Activated CD8-positive, alpha-beta T cell treated with anti-CD3 and anti-CD28 coated beads for 36 hours (primary cell): ENCODE results near the gene ABCB6. TPM values are rescaled to one million over a fixed set of nuclear protein-coding genes. Genes with fewer than 3 reads are reported as not detected.
A peak's percentile ranks its signal among the peaks of the same experiment; 100 is the strongest.

Source experiments
- ATAC-seq: fragments of 200-7000 bp; cut with Tn5 transposase; one replicate; pipeline ENCODE4 v1.10.0; 2021; ENCODE audit warnings: mild to moderate bottlenecking, moderate library complexity
- CTCF ChIA-PET: fragments of 350-600 bp; sonication (Branson Sonifier 250); formaldehyde crosslinking; loops from one replicate; lab custom pipeline; 2021; ENCODE audit warnings: antibody characterized with exemption; lab: Charles Lee
- POLR2A ChIA-PET: fragments of 350-600 bp; sonication (Branson Sonifier 250); formaldehyde crosslinking; loops from one replicate; lab custom pipeline; 2021; ENCODE audit warnings: antibody characterized with exemption; lab: Charles Lee
- DNase-seq: peaks from one replicate; pipeline ENCODE4 v3.0.0-alpha.2; 2020
- H3K27ac Mint-ChIP-seq: one replicate; pipeline ENCODE4 v1.8.0; 2021; ENCODE audit warnings: mild to moderate bottlenecking, mixed read lengths
- H3K27me3 Mint-ChIP-seq: one replicate; pipeline ENCODE4 v1.8.0; 2021; ENCODE audit warnings: mixed read lengths
- H3K36me3 Mint-ChIP-seq: one replicate; pipeline ENCODE4 v1.8.0; 2021; ENCODE audit warnings: low read depth, mixed read lengths
- H3K4me1 Mint-ChIP-seq: one replicate; pipeline ENCODE4 v1.8.0; 2021; ENCODE audit warnings: low read depth, mixed read lengths
- H3K4me3 Mint-ChIP-seq: one replicate; pipeline ENCODE4 v1.8.0; 2021; ENCODE audit warnings: mild to moderate bottlenecking, moderate library complexity, mixed read lengths
- H3K9me3 Mint-ChIP-seq: one replicate; pipeline ENCODE4 v1.8.0; 2021; ENCODE audit warnings: mixed read lengths
- CTCF ChIP-seq: fragments of 200-600 bp; IDR thresholded peaks from one replicate; pipeline ENCODE4 v1.8.0; 2022; ENCODE audit warnings: antibody characterized with exemption, mild to moderate bottlenecking
- intact Hi-C: fragments of 100-400 bp; cut with micrococcal nuclease; formaldehyde crosslinking; loops from one replicate; pipeline ENCODE4 v1.10.0; 2022
- total RNA-seq, 2 experiments: library from RNA; stranded (reverse); gene quantifications; one replicate each; pipeline ENCODE4 v1.2.3, GENCODE V29; 2021

Gene ABCB6
- total RNA-seq = 10 to 100 TPM; 32.3 to 35.7 TPM

- POLR2A ChIA-PET = interaction anchor here (0.7 to 4.6 kb wide), 23 partner anchors 10 to 168 kb away, joined by 3 to 60 read pairs (median 5); partner anchors contain the start of genes ANKZF1, ATG9A, CNPPD1 and DNAJB2
- H3K9me3 Mint-ChIP-seq = no peaks in the 10 kb centered on the region
- ATAC-seq = peak; percentile 92
Measured at GRCh38 chr2:219218732-219219701, at the start of gene ABCB6. Gene ABCB6, minus strand, starts transcription at chr2:219218958. Its CDS starts 285 bp downstream, at chr2:219218673.

GRCh38 chr2:219268294-219268693 is 49.5 kb upstream of the ABCB6 start:
- DNase-seq (no peak), ATAC-seq (no peak)
- POLR2A ChIA-PET = no interaction called here
- TF ChIP-seq CTCF = no peak
- H3K27ac Mint-ChIP-seq = no peak overlapping the region
- no peaks in the 10 kb centered on the region for H3K36me3 Mint-ChIP-seq
- H3K9me3 Mint-ChIP-seq = no peaks in the 10 kb centered on the region
- H3K4me1 Mint-ChIP-seq = no peaks in the 10 kb centered on the region
- intact Hi-C loops = no loop called here
- no peaks in the 10 kb centered on the region for H3K27me3 Mint-ChIP-seq
- no peak overlapping the region for H3K4me3 Mint-ChIP-seq
- CTCF ChIA-PET = interaction anchor here (1.6 kb wide), 1 partner anchor 9 kb away, joined by 4 read pairs; no protein-coding TSS in a partner anchor

More at GRCh38 chr2:219218732-219219701, at the start of gene ABCB6:
- DNase-seq = peak; percentile 95
- Mint-ChIP-seq H3K4me1 (peaks cover 25% of the 10 kb centered on the region), H3K4me3 (peak within 1 kb of the TSS; percentile 88), H3K27ac (peak within 1 kb of the TSS; percentile 77), H3K27me3 (no peaks in the 10 kb centered on the region), H3K36me3 (peaks cover 53% of the 10 kb centered on the region)
- CTCF ChIA-PET = interaction anchor here (0.5 to 2.8 kb wide), 12 partner anchors 8 to 239 kb away, joined by 3 to 19 read pairs (median 4); partner anchors contain the start of genes ANKZF1, ATG9A and ZFAND2B
- intact Hi-C loops = no loop called here
- no peak for TF ChIP-seq CTCF

- Mint-ChIP-seq H3K4me1 (no peaks in the 10 kb centered on the region), H3K36me3 (no peaks in the 10 kb centered on the region), H3K4me3 (no peak overlapping the region), H3K9me3 (no peaks in the 10 kb centered on the region), H3K27me3 (no peaks in the 10 kb centered on the region), H3K27ac (no peak overlapping the region)
- CTCF ChIA-PET = interaction anchor here (0.6 to 2.2 kb wide), 3 partner anchors 11 to 111 kb away, joined by 3 to 11 read pairs (median 6); no protein-coding TSS in a partner anchor
- DNase-seq (no peak), ATAC-seq (no peak)
- POLR2A ChIA-PET = interaction anchor here (1.1 to 2.6 kb wide), 2 partner anchors 9 to 12 kb away, joined by 3 to 13 read pairs; partner anchors contain the start of gene TUBA4A
- no peak for TF ChIP-seq CTCF
- intact Hi-C loops = no loop called here
Measured at GRCh38 chr2:219266886-219267285, 48.1 kb upstream of the ABCB6 start.

GRCh38 chr2:219266232-219266631 is 47.5 kb upstream of the ABCB6 start:
- DNase-seq = no peak
- POLR2A ChIA-PET = interaction anchor here (2.6 kb wide), 1 partner anchor 11 kb away, joined by 13 read pairs; the partner anchor contains the start of gene TUBA4A
- Mint-ChIP-seq H3K4me3 (no peak overlapping the region), H3K36me3 (no peaks in the 10 kb centered on the region), H3K4me1 (peaks cover 2% of the 10 kb centered on the region), H3K9me3 (no peaks in the 10 kb centered on the region), H3K27ac (no peak overlapping the region), H3K27me3 (peaks cover 1% of the 10 kb centered on the region)
- CTCF ChIA-PET = interaction anchor here (1.9 to 2.2 kb wide), 2 partner anchors 11 to 32 kb away, joined by 6 to 11 read pairs; no protein-coding TSS in a partner anchor
- ATAC-seq = no peak
- no peak for TF ChIP-seq CTCF
- intact Hi-C loops = no loop called here
